ENCODE measurements around the gene BOK.
"Not testable (repeated sequence)": the region's sequence is repeated elsewhere in the genome, so short reads cannot be mapped to it uniquely, and the experiment has no call there.

The BOK gene

DNA sequence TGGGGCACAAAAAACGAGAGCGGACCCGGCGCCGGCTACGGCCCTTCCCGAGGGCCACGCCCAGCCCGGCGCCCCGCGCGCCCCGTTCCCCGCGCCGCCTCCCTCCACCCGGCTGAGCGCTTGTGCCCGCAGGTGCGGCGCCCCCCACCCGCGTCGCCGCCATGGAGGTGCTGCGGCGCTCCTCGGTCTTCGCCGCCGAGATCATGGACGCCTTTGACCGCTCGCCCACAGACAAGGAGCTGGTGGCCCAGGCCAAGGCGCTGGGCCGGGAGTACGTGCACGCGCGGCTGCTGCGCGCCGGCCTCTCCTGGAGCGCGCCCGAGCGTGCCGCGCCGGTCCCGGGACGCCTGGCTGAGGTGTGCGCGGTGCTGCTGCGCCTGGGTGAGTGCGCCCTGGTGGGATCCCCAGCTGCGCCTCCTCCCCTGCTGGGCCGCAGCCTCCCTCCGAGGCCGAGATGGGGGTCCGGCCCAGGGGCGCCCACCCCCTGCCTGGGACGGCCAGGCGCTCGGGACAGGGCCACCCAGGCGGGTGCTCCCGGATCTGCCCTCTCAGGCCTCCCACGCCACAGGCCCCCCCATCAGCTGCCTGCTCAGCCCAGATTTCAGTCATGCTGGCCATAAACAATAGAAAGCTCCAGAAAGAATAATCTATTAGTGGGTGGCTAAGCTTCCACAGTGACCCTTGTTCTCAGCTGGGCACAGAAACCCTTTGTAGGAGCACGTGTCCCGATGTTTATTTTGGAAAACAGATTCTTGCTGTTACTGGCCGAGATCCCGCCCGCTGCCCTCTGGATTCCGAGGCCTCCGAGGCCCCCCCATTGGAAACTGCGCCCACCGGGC is 997 bp downstream of the BOK start:
- DNase-seq (ENCODE audit: low read depth) = no peak

DNA sequence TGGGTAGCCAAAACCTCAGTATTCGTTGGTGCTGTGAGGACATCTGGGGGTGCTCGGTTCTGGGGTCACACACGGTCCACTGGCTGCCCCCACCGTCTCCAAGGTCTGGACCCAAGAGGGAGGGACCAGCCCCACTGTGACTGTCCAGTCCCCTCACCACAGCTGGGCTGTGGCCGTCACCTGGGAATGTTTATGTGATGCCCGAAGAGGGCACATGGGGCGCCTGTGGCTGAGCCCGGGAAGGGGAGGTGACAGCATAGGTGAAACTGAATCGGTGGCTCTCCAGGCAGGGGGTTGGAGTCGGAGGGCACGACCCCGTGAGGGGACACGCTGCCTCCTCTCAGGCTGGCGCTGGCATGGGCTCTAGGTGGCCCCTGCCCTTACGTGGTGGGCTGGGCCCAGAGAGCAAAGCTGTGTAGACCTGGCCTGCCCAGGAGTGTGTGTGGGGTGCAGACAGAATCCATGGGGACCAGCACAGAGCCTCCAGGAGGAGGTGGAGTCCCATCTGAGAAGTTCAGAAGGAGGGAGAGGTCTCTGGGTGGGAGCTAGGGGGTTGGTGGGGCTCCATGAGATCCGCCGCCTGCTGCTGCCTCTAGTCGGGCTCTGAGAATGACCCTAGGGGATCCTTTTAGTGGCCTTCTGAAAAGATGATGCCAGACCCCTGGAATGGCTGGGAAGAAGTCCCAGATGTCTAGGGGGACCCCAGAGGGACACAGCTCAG is 1.8 kb downstream of the BOK start:
- no peak for DNase-seq (ENCODE audit: low read depth)

DNA sequence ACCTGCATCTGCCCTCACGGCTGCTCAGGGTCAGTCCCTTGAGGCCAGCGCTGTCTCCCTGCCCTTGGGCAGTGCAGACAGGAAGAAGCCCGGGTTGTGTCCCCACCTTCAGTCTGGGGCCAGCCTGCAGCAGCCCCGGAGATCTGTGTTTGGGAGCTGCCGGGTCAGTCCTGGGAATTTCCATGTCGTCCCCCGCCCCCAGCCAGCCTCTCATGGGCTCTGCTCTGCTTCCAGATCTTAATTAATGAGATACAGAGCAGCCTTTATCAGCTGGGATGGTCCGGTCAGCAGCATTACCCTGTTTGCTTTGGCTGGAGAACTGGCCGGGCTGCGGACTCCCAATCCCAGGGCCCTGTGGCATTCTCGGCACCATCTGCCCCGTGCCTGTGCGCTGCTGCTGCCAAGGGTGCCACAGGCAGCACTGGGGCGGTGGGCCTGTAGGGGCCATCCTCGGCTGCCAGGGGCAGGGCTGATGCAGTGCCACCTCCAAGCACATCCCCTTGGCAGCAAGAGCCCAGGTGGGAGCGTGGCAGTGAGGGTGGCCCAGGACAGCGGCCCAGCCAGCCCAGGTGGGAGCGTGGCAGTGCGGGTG is 2.4 kb downstream of the BOK start:
- no peak for DNase-seq (ENCODE audit: low read depth)

DNA sequence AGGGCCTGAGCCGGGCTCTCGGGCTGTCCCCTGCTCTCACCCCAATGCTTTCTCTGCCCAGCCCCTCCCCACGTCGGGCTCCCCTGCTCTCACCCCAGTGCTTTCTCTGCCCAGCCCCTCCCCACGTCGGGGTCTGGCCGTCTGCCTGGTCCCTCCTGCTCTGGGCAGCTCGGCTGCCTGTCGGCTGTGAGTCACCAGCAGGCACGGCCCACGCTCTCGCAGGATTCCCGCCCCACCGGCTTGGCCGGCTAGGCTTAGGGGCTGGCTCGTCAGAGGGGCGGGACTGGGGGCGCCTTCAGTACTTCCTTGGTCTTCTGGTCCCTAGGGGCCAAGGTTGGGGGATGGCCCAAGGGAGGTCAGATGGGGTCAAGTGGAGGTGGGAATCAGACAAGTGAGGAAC is 3.3 kb downstream of the BOK start:
- DNase-seq (ENCODE audit: low read depth) = no peak

DNA sequence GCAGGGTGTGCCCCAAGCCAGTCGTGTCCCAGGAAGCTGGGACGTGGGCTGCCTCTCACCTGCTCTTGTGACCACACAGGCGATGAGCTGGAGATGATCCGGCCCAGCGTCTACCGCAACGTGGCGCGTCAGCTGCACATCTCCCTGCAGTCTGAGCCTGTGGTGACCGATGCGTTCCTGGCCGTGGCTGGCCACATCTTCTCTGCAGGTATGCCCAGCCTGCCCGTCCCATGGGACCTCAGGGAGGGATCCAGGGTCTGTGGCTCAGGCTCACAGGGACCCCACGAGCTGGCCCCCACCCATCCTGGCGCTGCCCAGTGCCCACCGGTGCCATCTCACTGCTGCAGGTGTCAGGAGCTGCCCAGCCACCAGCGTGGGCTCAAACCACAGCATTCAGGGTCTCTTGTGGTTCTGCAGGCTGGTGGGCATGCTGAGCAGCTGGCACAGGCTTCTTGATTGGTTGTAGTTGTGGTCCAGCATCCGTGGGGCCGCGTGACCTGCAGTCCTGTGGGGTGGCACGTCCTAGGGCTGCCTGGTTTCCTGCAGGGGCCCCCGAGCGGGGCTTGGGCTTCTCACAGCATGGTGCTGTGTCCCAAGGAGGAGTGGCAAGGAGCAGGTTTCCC is 3.8 kb downstream of the BOK start:
- DNase-seq (ENCODE audit: low read depth) = no peak

DNA sequence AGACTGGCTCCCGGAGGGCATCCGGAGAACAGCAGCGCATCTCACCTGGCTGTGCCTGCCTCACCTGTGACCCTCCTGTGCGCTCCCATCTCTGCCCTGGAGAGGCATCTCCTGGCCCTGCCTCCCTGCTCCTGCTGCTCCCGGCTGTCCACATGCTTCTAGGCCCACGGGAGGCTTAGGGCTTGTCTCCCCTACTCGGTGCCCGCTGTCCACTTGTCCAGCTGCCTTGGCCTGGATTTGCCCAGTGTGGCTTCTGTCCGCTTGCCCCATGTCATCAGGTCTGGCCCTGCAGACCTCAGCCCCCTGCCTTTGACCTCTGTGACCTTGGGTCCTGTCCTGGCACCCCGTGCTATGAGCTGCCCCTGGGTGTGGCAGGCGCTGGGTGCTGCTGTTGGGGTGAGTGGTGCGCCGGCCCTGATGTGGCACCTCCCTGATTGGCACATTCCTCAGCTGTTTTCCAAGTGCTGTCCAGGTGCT is 4.5 kb downstream of the BOK start:
- no peak for DNase-seq (ENCODE audit: low read depth)

DNA sequence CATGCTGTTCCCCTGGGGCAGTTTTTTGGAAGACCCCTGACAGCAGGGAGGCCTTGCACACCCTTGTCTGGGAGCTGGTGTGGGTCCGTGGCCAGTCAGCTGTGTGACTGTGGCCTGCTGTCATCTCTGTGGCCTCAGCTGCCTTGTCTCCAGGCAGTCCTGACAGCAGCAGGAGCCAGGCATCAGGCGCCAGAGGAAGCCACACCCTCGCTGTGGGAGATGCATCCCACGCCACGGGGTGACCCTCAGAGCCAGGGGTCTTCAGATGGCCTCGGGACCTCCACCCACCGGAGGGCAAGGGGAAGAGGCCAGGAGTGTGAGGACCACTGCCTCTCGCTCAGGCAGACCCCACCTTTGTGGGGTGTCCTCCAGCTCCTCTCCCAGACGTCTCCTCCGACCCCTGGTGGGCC is 5.0 kb downstream of the BOK start:
- DNase-seq (ENCODE audit: low read depth) = no peak

DNA sequence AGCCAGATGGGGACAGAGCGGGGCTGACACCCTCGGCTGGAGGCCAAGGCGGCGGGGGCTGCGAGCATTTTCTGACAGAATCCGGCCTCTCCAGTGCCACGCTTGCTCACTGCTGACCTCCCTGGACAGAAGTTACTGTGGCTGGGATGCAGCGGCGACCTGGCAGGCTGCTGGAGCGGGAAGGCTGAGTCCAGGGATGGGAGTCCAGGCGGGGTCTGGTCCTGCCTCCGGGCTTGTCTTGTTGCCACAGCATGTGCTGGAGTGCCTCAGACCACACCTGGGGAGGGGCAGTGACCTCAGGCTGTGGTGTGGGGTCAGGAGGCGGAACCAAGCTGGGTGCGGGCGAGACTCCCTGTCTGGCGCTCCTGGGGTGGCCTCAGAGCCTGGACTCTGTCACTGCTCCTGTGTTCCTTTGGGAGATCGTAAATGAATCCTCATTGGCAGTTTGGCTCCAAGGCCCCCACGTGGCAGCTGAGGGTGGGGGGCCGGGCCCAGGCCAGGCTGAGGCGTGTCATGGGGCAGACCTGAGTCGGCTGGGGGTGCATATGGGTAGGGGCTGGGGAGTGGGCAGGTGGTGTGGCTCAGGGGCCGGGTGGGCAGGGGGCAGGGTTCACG is 5.5 kb downstream of the BOK start:
- DNase-seq (ENCODE audit: low read depth) = no peak

DNA sequence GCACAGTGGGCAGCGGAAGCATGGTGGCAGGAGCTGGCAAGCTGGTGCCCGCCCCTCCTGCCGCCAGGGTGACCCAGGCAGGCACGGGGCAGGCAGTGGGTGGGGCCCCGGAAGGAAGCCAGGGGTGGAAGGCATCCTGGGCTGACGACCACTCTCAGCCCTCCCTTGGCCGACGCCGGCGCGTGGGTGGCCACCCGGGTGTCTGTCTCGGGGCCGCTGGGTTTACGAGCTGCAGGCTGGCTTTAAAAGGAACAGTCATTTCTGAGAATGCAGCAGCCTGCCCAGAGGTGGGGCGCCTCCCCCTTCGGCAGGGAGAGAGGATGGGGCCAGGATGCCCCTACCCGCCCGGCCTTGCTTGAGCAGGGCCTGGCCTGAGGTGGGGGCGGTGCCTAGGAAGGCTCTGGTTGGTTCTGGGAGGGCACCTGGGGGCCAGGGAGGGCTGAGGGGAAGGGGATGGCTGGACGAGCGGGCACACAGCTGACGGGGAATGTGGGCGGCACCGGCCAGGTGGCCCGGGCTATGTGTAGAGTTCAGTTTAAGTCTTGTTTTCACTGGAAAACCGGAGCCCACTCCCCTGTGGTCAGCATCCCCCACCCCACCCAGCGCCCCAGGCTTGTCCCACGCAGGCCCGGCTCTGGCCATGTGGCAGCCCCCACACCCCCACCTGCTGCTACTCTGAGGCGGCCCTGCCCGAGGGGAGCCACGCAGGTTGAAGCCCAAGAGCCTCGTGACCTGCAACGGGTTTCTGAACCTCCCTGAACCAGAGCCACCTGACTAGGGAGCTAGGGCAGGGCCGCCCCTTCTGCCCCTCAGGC is 6.3 kb downstream of the BOK start:
- DNase-seq (ENCODE audit: low read depth) = no peak

DNA sequence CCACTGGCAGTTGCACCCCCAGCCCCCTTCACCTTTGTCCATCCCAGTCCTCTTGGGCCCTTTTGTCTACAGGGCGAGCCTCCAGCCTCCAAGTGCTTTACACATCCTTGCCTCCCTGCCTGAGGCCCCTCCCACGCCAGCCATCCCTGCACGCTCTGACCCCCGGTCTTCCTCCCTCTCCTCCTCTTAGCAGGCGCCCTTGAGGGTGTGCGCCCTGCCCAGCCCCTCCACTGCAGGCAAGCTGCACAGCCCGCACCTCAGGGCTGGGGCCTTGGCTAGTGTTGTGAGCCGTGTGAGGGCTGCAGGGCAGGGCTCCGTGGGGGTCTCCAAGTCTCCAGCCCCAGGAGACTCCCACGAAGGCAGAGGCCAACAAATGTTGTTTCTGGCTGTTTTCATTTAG is 6.9 kb downstream of the BOK start:
- DNase-seq (ENCODE audit: low read depth) = no peak

DNA sequence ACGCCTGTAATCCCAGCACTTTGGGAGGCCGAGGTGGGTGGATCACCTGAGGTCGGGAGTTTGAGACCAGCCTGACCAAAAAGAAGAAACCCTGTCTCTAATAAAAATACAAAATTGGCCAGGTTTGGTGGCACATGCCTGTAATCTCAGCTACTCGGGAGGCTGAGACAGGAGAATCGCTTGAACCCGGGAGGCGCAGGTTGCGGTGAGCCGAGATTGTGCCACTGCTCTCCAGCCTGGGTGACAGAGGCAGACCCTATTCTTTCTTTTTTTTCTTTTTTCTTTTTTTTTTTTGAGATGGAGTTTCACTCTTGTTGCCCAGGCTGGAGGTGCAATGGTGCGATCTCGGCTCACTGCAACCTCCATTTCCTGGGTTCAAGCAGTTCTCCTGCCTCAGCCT is 7.5 kb downstream of the BOK start:
- not testable (repeated sequence) for DNase-seq (ENCODE audit: low read depth)

DNA sequence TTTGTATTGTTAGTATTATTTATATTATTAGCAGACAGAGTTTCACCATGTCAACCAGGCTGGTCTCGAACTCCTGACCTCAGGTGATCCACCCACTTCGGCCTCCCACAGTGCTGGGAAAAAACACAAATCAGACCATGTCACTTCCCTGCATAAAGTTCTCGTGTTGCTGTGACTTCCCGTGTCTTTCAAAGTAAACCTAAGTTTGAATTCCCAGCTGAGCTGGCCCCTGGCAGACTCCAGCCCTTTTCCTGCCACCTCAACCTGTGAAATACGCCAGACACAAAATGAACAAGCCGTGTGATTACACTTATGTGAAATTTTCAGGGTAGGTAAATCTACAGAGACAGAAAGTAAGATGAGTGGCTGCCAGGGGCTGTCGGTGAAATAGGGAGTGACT is 7.9 kb downstream of the BOK start:
- no peak for DNase-seq (ENCODE audit: low read depth)

DNA sequence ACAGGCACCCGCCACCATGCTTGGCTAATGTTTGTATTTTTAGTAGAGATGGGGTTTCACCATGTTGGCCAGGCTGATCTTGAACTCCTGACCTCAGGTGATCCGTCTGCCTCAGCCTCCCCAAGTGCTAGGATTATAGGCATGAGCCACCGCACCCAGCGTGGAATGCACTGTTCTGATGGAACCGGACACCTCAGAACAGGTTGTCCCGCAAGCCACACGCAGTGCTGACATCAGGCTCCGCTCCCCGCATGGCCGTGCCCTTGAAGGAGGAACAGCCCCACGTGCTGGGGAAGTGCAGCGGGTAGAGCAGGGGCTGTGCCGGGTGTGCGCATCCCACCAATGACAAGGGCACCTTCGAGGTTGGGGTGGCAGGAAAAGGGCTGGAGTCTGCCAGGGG is 8.7 kb downstream of the BOK start:
- DNase-seq (ENCODE audit: low read depth) = not testable (repeated sequence)

DNA sequence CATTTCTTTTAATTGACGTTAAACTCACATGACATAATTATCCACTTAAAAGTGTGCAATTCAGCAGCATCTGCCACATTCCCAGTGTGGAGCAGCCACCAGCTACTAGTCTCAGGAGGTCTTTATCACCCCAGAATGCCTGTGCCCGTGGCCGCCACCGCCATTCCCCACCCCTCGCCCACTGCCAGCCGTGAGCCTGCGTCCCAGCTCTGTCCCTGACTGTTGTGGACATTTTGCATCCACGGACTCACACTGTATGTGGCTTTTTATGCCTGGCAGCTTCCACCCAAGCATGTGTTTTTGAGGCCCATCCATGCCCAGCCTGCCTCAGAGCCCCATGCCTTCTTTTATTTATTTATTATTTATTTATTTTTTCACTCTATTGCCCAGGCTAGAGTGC is 9.2 kb downstream of the BOK start:
- DNase-seq (ENCODE audit: low read depth) = no peak

DNA sequence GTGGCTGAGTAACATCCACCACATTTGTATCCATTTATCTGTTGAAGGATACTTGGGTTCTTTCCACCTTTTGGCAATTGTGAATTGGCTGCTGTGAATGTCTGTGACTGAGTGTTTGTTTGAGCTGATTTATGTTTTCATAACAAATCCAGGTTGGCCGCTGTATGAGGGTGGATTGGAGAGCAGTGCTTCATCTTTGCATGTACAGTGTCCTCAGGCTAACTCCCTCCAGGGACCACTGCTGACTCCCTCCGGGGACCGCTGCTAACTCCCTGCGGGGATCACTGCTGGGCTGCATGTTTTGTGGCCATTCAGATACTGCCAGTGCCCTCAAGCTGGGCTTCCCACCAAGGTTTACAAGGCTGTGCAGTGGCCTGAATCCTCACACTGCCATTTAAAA is 10.2 kb downstream of the BOK start:
- no peak for DNase-seq (ENCODE audit: low read depth)

DNA sequence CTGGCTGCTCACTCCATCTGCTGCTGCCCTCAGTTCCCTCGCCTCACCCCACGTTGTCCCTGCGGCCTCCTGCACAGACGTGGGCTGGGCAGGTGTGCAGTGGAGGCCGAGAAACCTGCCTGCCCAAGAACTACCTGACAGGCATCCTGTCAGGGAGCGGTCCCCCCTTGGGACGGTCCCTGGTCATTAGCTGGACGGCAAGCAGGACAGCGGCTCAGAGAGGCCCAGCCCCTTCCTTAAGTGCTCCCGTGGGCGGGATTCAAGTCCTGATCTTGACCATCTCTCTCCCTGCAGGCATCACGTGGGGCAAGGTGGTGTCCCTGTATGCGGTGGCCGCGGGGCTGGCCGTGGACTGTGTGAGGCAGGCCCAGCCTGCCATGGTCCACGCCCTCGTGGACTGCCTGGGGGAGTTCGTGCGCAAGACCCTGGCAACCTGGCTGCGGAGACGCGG is 11.3 kb downstream of the BOK start:
- DNase-seq (ENCODE audit: low read depth) = no peak

DNA sequence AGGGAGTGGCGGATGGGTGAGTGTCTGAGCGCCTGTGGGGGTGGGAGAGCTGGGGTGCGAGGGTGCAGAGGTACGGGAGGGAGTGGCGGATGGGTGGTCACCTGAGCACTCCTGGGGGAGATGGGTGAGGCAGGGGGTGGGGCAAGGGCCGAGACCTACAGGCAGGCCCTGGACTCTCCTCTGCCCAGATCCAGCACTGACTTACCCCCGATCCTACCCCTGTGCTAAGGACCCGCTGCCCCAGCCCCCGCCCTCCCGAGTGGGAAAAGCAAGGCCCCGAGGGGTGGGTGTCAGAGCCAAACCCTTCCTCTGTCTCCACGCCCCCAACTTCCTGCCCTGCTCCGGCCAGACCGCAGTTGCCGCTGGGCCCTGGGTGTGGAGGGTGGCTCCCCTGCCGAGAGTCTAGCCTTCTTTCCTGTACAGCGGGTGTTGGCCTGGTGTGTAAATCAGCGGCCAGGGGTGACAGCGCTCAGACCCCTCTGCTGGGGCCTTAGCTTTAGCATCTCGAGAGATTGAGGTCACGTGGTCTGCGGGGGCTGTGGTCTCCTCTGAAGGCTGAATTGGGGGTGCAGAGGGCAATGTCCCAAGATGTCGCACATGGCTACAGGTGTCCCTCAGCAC is 12.5 kb downstream of the BOK start:
- no peak for DNase-seq (ENCODE audit: low read depth)

DNA sequence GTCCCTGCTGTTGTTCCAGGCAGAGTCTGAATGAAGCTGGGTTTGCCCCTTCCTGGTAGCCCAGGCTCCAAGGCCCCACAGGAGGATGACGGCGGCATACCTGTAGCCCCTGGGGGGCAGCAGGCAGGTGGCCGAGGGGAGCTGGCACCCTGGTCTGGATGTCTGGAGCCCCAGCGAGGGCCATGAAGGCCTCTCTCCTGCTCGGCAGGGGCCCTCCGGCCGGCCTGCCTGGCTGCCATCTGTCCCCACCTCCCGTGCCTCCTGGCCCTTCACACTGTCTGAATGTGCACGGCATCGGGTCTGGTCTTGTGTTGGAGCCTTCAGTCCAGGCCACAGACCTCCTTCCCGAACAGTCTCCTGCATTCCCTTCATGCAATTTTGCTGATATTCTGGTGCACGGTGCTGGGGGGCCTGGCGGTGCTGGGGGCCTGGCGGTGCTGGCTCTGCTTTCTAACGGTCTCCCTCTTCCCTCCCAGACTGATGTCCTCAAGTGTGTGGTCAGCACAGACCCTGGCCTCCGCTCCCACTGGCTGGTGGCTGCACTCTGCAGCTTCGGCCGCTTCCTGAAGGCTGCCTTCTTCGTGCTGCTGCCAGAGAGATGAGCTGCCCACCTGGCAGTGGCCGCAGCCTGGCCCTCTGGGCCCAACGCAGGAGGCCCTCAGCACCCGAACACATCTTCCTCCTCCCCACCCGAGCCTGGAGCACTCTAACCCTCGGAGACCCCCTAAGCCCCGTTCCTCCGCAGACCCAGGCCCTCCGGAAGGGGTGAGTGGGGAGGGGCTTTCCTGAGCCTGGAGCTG is 13.5 kb downstream of the BOK start:
- no peak for DNase-seq (ENCODE audit: low read depth)

DNA sequence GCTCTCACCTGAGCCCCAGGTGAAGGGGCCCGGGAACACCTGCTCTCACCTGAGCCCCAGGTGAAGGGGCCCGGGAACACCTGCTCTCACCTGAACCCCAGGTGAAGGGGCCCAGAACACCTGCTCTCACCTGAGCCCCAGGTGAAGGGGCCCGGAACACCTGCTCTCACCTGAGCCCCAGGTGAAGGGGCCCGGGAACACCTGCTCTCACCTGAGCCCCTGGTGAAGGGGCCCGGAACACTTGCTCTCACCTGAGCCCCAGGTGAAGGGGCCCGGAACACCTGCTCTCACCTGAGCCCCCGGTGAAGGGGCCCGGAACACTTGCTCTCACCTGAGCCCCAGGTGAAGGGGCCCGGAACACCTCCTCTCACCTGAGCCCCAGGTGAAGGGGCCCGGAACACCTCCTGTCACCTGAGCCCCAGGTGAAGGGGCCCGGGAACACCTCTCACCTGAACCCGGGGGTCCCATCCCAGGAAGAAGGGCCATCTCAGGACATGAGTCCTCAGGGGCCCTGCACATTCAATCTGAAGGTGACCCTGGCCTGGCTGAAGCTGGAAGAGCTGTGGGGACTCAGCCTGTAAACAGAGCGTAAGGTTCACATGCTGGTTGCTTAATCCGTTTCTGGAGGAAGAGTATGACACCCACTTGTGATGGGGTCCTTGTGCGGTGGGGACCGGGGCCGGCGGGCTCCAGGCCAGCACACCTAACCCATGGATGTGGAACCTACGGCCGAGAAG is 14.5 kb downstream of the BOK start:
- DNase-seq (ENCODE audit: low read depth) = not testable (repeated sequence)

All from stimulated activated CD8-positive, alpha-beta memory T cell treated with anti-CD3 and anti-CD28 coated beads, Interleukin-15, amount 100 ng/mL, for 1 hour (primary cell).